ENCODE data around the gene SKOR1.

Gene SKOR1

GRCh38 chr15:67786646-67787045 is 38.7 kb upstream of the SKOR1 start:
- peaks cover 5% of the 10 kb centered on the region for H3K36me3 Mint-ChIP-seq (ENCODE audit: low read depth)
- H3K4me1 Mint-ChIP-seq (ENCODE audit: low read depth), result peaks cover 19% of the 10 kb centered on the region
- H3K4me3 Mint-ChIP-seq, result no peak overlapping the region
- H3K27ac Mint-ChIP-seq, result no peak overlapping the region
- H3K27me3 Mint-ChIP-seq (ENCODE audit: low read depth), result no peaks in the 10 kb centered on the region
- H3K9me3 Mint-ChIP-seq, result no peaks in the 10 kb centered on the region

GRCh38 chr15:67788986-67789385 is 36.3 kb upstream of the SKOR1 start:
- no peaks in the 10 kb centered on the region for H3K9me3 Mint-ChIP-seq

GRCh38 chr15:67790610-67791319 is 34.5 kb upstream of the SKOR1 start:
- Mint-ChIP-seq H3K4me3 (no peak overlapping the region), H3K27ac (no peak overlapping the region), H3K4me1 (ENCODE audit: low read depth) (no peaks in the 10 kb centered on the region), H3K36me3 (ENCODE audit: low read depth) (peaks cover 7% of the 10 kb centered on the region), H3K27me3 (ENCODE audit: low read depth) (no peaks in the 10 kb centered on the region), H3K9me3 (peaks cover 14% of the 10 kb centered on the region)

More at GRCh38 chr15:67788986-67789385, 36.3 kb upstream of the SKOR1 start:
- Mint-ChIP-seq H3K36me3 (ENCODE audit: low read depth) (peaks cover 2% of the 10 kb centered on the region), H3K4me1 (ENCODE audit: low read depth) (peaks cover 11% of the 10 kb centered on the region), H3K27ac (no peak overlapping the region), H3K27me3 (ENCODE audit: low read depth) (no peaks in the 10 kb centered on the region), H3K4me3 (no peak overlapping the region)

- H3K4me1 Mint-ChIP-seq (ENCODE audit: low read depth), result no peaks in the 10 kb centered on the region
- peaks cover 19% of the 10 kb centered on the region for H3K9me3 Mint-ChIP-seq
- peaks cover 10% of the 10 kb centered on the region for H3K36me3 Mint-ChIP-seq (ENCODE audit: low read depth)
- H3K4me3 Mint-ChIP-seq, result no peak overlapping the region
- no peaks in the 10 kb centered on the region for H3K27me3 Mint-ChIP-seq (ENCODE audit: low read depth)
- no peak overlapping the region for H3K27ac Mint-ChIP-seq
These were observed 32.9 kb upstream of the SKOR1 start for GRCh38 chr15:67792250-67792942.

GRCh38 chr15:67794832-67795574 is 30.3 kb upstream of the SKOR1 start:
- H3K4me3 Mint-ChIP-seq, result no peak overlapping the region
- peaks cover 19% of the 10 kb centered on the region for H3K9me3 Mint-ChIP-seq
- no peaks in the 10 kb centered on the region for H3K4me1 Mint-ChIP-seq (ENCODE audit: low read depth)
- H3K27ac Mint-ChIP-seq, result no peak overlapping the region
- H3K36me3 Mint-ChIP-seq (ENCODE audit: low read depth), result peaks cover 8% of the 10 kb centered on the region
- no peaks in the 10 kb centered on the region for H3K27me3 Mint-ChIP-seq (ENCODE audit: low read depth)

GRCh38 chr15:67796196-67797127 is 28.8 kb upstream of the SKOR1 start:
- no peak overlapping the region for H3K27ac Mint-ChIP-seq
- no peaks in the 10 kb centered on the region for H3K4me1 Mint-ChIP-seq (ENCODE audit: low read depth)
- H3K4me3 Mint-ChIP-seq, result no peak overlapping the region
- peaks cover 8% of the 10 kb centered on the region for H3K36me3 Mint-ChIP-seq (ENCODE audit: low read depth)
- H3K9me3 Mint-ChIP-seq, result peaks cover 19% of the 10 kb centered on the region
- no peaks in the 10 kb centered on the region for H3K27me3 Mint-ChIP-seq (ENCODE audit: low read depth)

- no peaks in the 10 kb centered on the region for H3K27me3 Mint-ChIP-seq (ENCODE audit: low read depth)
- H3K36me3 Mint-ChIP-seq (ENCODE audit: low read depth), result peaks cover 5% of the 10 kb centered on the region
- peaks cover 15% of the 10 kb centered on the region for H3K9me3 Mint-ChIP-seq
- no peak overlapping the region for H3K4me3 Mint-ChIP-seq
- no peaks in the 10 kb centered on the region for H3K4me1 Mint-ChIP-seq (ENCODE audit: low read depth)
- no peak overlapping the region for H3K27ac Mint-ChIP-seq
These were observed 25.5 kb upstream of the SKOR1 start for GRCh38 chr15:67799801-67800205.

GRCh38 chr15:67801142-67801541 is 24.2 kb upstream of the SKOR1 start:
- Mint-ChIP-seq H3K36me3 (ENCODE audit: low read depth) (peaks cover 2% of the 10 kb centered on the region), H3K4me1 (ENCODE audit: low read depth) (no peaks in the 10 kb centered on the region), H3K27ac (no peak overlapping the region), H3K9me3 (peaks cover 1% of the 10 kb centered on the region), H3K27me3 (ENCODE audit: low read depth) (no peaks in the 10 kb centered on the region), H3K4me3 (no peak overlapping the region)

- Mint-ChIP-seq H3K27me3 (ENCODE audit: low read depth) (no peaks in the 10 kb centered on the region), H3K36me3 (ENCODE audit: low read depth) (no peaks in the 10 kb centered on the region), H3K9me3 (no peaks in the 10 kb centered on the region), H3K27ac (no peak overlapping the region), H3K4me3 (no peak overlapping the region), H3K4me1 (ENCODE audit: low read depth) (no peaks in the 10 kb centered on the region)
These were observed 23.1 kb upstream of the SKOR1 start for GRCh38 chr15:67801926-67802914.

- no peaks in the 10 kb centered on the region for H3K27me3 Mint-ChIP-seq (ENCODE audit: low read depth)
- no peak overlapping the region for H3K27ac Mint-ChIP-seq
- no peak overlapping the region for H3K4me3 Mint-ChIP-seq
- H3K36me3 Mint-ChIP-seq (ENCODE audit: low read depth), result no peaks in the 10 kb centered on the region
- no peaks in the 10 kb centered on the region for H3K9me3 Mint-ChIP-seq
- no peaks in the 10 kb centered on the region for H3K4me1 Mint-ChIP-seq (ENCODE audit: low read depth)
These were observed 22.0 kb upstream of the SKOR1 start for GRCh38 chr15:67803299-67803698.

- Mint-ChIP-seq H3K27ac (no peak overlapping the region), H3K36me3 (ENCODE audit: low read depth) (no peaks in the 10 kb centered on the region), H3K27me3 (ENCODE audit: low read depth) (no peaks in the 10 kb centered on the region), H3K9me3 (no peaks in the 10 kb centered on the region), H3K4me1 (ENCODE audit: low read depth) (no peaks in the 10 kb centered on the region), H3K4me3 (no peak overlapping the region)
These were observed 21.1 kb upstream of the SKOR1 start for GRCh38 chr15:67803996-67804843.

GRCh38 chr15:67805008-67805665 is 20.2 kb upstream of the SKOR1 start:
- H3K27ac Mint-ChIP-seq, result no peak overlapping the region
- no peak overlapping the region for H3K4me3 Mint-ChIP-seq
- no peaks in the 10 kb centered on the region for H3K9me3 Mint-ChIP-seq
- no peaks in the 10 kb centered on the region for H3K36me3 Mint-ChIP-seq (ENCODE audit: low read depth)
- H3K4me1 Mint-ChIP-seq (ENCODE audit: low read depth), result no peaks in the 10 kb centered on the region
- no peaks in the 10 kb centered on the region for H3K27me3 Mint-ChIP-seq (ENCODE audit: low read depth)

Measured in T-helper 1 cell treated with Interleukin-12 subunit alpha and Interleukin-12 subunit beta and Interleukin-4 antibody, amounts not matched to agents 30 μg/mL and 1 μg/mL, for 36 hours (primary cell).